GM12878 (cell line): ENCODE data around the gene LCE2C.

ENCODE experiments used
- MYC ChIP-seq: IDR thresholded peaks from 2 replicates; pipeline ENCODE4 v1.6.1; 2011; ENCODE audit warnings: mild to moderate bottlenecking, low read length, moderate library complexity, inconsistent platforms; ENCODE audit not compliant: insufficient read depth, insufficient replicate concordance, insufficient read length, severe bottlenecking
- POLR2A ChIP-seq: IDR thresholded peaks from 2 replicates; pipeline ENCODE4 v1.6.1; 2011; ENCODE audit warnings: low read depth, mild to moderate bottlenecking, low read length

GRCh38 chr1:152718238-152718637, 43.2 kb downstream of the LCE2C start:
- no peak for TF ChIP-seq POLR2A
- no peak for TF ChIP-seq MYC
